Central memory CD8-positive, alpha-beta T cell (primary cell): ENCODE measurements around the gene ACTR3C.
"Not testable (repeated sequence)": the region's sequence is repeated elsewhere in the genome, so short reads cannot be mapped to it uniquely, and the experiment has no call there.

Source experiments
- ATAC-seq: fragments of 150-1000 bp; cut with Tn5 transposase; replicated peaks from 2 replicates; pipeline ENCODE4 v1.10.0; 2022; ENCODE audit warnings: mild to moderate bottlenecking, moderate FRiP score, moderate number of reproducible peaks; ENCODE audit not compliant: poor library complexity, severe bottlenecking; ENCODE audit errors: extremely low read depth
- DNase-seq, 2 donors: peaks; one replicate each; pipeline ENCODE4 v3.0.0; 2021; ENCODE audit warnings: low spot score in 2 of 2
- H3K27ac Mint-ChIP-seq: one replicate; pipeline ENCODE4 v1.8.0; 2022; ENCODE audit warnings: low read depth, mild to moderate bottlenecking, moderate library complexity, mixed read lengths
- H3K27me3 Mint-ChIP-seq: one replicate; pipeline ENCODE4 v1.8.0; 2022; ENCODE audit warnings: mixed read lengths
- H3K36me3 Mint-ChIP-seq: one replicate; pipeline ENCODE4 v1.8.0; 2022; ENCODE audit warnings: mild to moderate bottlenecking, moderate library complexity, mixed read lengths; ENCODE audit not compliant: insufficient read depth
- H3K4me1 Mint-ChIP-seq: one replicate; pipeline ENCODE4 v1.8.0; 2022; ENCODE audit warnings: mixed read lengths
- H3K4me3 Mint-ChIP-seq: one replicate; pipeline ENCODE4 v1.8.0; 2022; ENCODE audit warnings: mild to moderate bottlenecking, moderate library complexity, mixed read lengths
- H3K9me3 Mint-ChIP-seq: one replicate; pipeline ENCODE4 v1.8.0; 2022; ENCODE audit warnings: mixed read lengths

The ACTR3C gene

DNA sequence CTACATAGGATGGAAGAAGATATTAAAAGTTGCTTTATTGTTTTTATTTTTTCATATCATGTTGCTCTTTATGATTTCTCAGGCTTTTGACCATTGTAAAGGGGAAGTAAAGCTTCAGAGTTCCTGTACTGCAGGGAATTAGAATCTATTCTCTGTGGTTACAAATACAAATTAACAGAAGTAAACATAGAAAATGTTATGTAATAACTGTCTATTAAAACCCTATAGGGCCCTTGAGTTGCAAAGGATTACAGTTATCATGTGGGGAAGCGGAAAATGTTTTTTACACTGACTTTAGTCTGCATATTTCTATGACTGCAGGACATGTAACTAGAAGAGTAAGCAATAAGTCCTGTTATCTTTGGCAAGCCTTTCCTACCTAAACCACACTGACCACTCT is 116.5 kb downstream of the ACTR3C start:
- not testable (repeated sequence) for H3K4me3 Mint-ChIP-seq

DNA sequence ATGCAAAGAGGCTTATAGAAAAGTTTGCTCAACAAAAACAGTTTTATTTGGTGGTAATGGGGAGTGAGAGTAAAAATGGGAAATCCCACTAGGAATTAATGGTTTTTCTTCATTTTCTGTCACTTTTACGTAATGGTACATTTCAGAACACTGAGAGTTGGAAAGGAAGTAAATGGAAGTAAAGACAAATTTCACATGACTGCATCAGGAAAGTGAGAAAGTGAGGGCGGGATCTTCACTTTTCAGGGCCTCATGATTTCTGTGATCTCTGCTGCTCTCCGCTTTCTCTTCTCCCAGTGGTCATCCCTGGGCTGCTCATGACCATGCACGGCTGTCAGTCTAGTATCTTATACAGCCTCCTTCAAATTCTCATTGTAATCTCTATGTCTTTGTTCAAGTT is 117.5 kb downstream of the ACTR3C start:
- DNase-seq, H3K36me3 Mint-ChIP-seq, H3K27me3 Mint-ChIP-seq, H3K27ac Mint-ChIP-seq, H3K4me3 Mint-ChIP-seq, H3K4me1 Mint-ChIP-seq, H3K9me3 Mint-ChIP-seq, ATAC-seq: not testable (repeated sequence)

More for the DNA sequence above, 116.5 kb downstream of the ACTR3C start:
- not testable (repeated sequence) for H3K36me3 Mint-ChIP-seq, H3K27me3 Mint-ChIP-seq, ATAC-seq, H3K9me3 Mint-ChIP-seq, H3K27ac Mint-ChIP-seq, DNase-seq, H3K4me1 Mint-ChIP-seq

GRCh38 chr7:150204577-150204976 is 118.8 kb downstream of the ACTR3C start:
- H3K27ac Mint-ChIP-seq, result peak overlapping the region; percentile 39
- DNase-seq, ATAC-seq, H3K9me3 Mint-ChIP-seq, H3K4me3 Mint-ChIP-seq, H3K36me3 Mint-ChIP-seq, H3K27me3 Mint-ChIP-seq, H3K4me1 Mint-ChIP-seq: not testable (repeated sequence)

GRCh38 chr7:150202894-150203293 is 120.5 kb downstream of the ACTR3C start:
- not testable (repeated sequence) for H3K36me3 Mint-ChIP-seq, H3K4me3 Mint-ChIP-seq, H3K9me3 Mint-ChIP-seq, H3K4me1 Mint-ChIP-seq, DNase-seq, H3K27me3 Mint-ChIP-seq, H3K27ac Mint-ChIP-seq, ATAC-seq
